Measurements from ENCODE around the gene PIWIL1. TPM values are rescaled to one million over a fixed set of nuclear protein-coding genes. Genes with fewer than 3 reads are reported as not detected.

PIWIL1 gene
- total RNA-seq, 1 experiment from 2014 or later, result not detected

DNA sequence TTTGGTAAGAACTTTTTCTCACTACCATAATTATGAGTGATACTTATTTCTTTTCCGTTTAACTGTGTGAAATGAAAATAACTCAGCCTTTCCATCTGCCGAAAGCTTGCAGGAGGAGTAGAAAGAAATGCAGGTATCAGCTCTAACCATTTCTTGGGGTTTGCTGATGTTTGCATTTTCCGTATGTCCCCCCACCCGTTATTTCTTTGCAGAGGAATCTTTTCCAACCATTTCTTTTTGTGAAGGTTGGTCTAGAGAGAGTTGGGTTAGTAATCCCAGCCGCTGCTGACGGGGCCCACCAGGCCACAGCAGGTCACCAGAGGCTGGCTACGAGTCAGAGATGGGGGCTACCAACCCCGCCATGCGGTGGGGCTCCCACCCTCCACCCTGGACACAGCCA, 7.0 kb upstream of the PIWIL1 start:
- Histone ChIP-seq H3F3A (ENCODE audit: insufficient read depth, low read depth) (no peaks in the 10 kb centered on the region), H4K20me1 (ENCODE audit: insufficient read depth) (no peaks in the 10 kb centered on the region), H3K4me2 (no peak overlapping the region), H3K79me2 (ENCODE audit: low read depth) (no peaks in the 10 kb centered on the region), H3K9me3 (ENCODE audit: insufficient read depth, low read depth) (no peaks in the 10 kb centered on the region), H3K4me1 (replicated peaks; ENCODE audit: insufficient read depth) (no peaks in the 10 kb centered on the region), H3K27me3 (ENCODE audit: insufficient read depth, low read depth) (peaks cover 54% of the 10 kb centered on the region), H2AFZ (no peak overlapping the region), H3K4me3 (no peak overlapping the region), H3K27ac (no peak overlapping the region), H3K36me3 (ENCODE audit: low read depth) (no peaks in the 10 kb centered on the region), H3K9me2 (ENCODE audit: insufficient read depth) (no peaks in the 10 kb centered on the region)
- intact Hi-C loops (cut with micrococcal nuclease; ENCODE audit: unreplicated experiment), result no loop called here
- BruUV-seq (replicated peaks), result no TSS peak
- ChIA-PET CTCF (no interaction called here), POLR2A (ENCODE audit: unreplicated experiment) (no interaction called here)
- no peak for TF ChIP-seq EZH2 (IDR thresholded peaks at IDR 0.05; ENCODE audit: low read depth)
- no peak for DNase-seq

DNA sequence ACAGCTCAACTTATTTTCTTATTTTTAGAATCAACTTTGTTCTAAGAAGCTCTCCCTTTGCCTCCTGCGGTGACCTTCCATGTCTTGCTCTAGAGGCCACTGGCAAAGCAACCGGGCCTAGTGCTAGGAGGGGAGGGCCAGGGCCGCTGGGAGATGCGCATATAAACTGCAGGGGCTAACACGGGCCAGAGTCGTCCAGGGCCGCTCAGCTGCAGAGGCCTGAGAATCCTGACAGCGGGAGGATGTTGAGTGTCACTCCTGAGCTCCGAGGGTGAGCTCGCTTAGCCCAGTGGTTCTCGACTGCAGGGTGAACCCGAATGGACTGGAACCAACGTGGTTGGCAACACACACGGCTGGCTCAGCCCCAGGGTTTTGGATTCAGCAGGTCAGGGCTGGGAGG, 6.5 kb upstream of the PIWIL1 start:
- Histone ChIP-seq H2AFZ (no peak overlapping the region), H3K79me2 (ENCODE audit: low read depth) (no peaks in the 10 kb centered on the region), H3K9me2 (ENCODE audit: insufficient read depth) (no peaks in the 10 kb centered on the region), H3K27me3 (ENCODE audit: insufficient read depth, low read depth) (peaks cover 54% of the 10 kb centered on the region), H3K4me1 (replicated peaks; ENCODE audit: insufficient read depth) (no peaks in the 10 kb centered on the region), H3K36me3 (ENCODE audit: low read depth) (no peaks in the 10 kb centered on the region), H3K27ac (no peak overlapping the region), H3K4me2 (no peak overlapping the region), H3K4me3 (no peak overlapping the region), H3F3A (ENCODE audit: insufficient read depth, low read depth) (no peaks in the 10 kb centered on the region), H4K20me1 (ENCODE audit: insufficient read depth) (no peaks in the 10 kb centered on the region), H3K9me3 (ENCODE audit: insufficient read depth, low read depth) (no peaks in the 10 kb centered on the region)
- TF ChIP-seq, protein P1, sequence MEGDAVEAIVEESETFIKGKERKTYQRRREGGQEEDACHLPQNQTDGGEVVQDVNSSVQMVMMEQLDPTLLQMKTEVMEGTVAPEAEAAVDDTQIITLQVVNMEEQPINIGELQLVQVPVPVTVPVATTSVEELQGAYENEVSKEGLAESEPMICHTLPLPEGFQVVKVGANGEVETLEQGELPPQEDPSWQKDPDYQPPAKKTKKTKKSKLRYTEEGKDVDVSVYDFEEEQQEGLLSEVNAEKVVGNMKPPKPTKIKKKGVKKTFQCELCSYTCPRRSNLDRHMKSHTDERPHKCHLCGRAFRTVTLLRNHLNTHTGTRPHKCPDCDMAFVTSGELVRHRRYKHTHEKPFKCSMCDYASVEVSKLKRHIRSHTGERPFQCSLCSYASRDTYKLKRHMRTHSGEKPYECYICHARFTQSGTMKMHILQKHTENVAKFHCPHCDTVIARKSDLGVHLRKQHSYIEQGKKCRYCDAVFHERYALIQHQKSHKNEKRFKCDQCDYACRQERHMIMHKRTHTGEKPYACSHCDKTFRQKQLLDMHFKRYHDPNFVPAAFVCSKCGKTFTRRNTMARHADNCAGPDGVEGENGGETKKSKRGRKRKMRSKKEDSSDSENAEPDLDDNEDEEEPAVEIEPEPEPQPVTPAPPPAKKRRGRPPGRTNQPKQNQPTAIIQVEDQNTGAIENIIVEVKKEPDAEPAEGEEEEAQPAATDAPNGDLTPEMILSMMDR (conservative IDR thresholded peaks at IDR 0.05), result no peak
- no peak for TF ChIP-seq EZH2 (IDR thresholded peaks at IDR 0.05; ENCODE audit: low read depth)
- DNase-seq, result no peak
- BruUV-seq (replicated peaks), result no TSS peak
- ChIA-PET CTCF (no interaction called here), POLR2A (ENCODE audit: unreplicated experiment) (no interaction called here)
- intact Hi-C loops (cut with micrococcal nuclease; ENCODE audit: unreplicated experiment), result no loop called here

GRCh38 chr12:130333341-130333740, 4.3 kb upstream of the PIWIL1 start:
- intact Hi-C loops (cut with micrococcal nuclease; ENCODE audit: unreplicated experiment), result no loop called here
- Histone ChIP-seq H3K4me3 (no peak overlapping the region), H3F3A (ENCODE audit: insufficient read depth, low read depth) (no peaks in the 10 kb centered on the region), H3K9me2 (ENCODE audit: insufficient read depth) (no peaks in the 10 kb centered on the region), H3K27ac (no peak overlapping the region), H3K79me2 (ENCODE audit: low read depth) (no peaks in the 10 kb centered on the region), H4K20me1 (ENCODE audit: insufficient read depth) (no peaks in the 10 kb centered on the region), H2AFZ (no peak overlapping the region), H3K4me2 (no peak overlapping the region), H3K4me1 (replicated peaks; ENCODE audit: insufficient read depth) (no peaks in the 10 kb centered on the region), H3K36me3 (ENCODE audit: low read depth) (no peaks in the 10 kb centered on the region), H3K9me3 (ENCODE audit: insufficient read depth, low read depth) (no peaks in the 10 kb centered on the region), H3K27me3 (ENCODE audit: insufficient read depth, low read depth) (peaks cover 44% of the 10 kb centered on the region)
- DNase-seq, result no peak
- BruUV-seq (replicated peaks), result no TSS peak
- TF ChIP-seq, protein P1 (conservative IDR thresholded peaks at IDR 0.05), result no peak
- no peak for TF ChIP-seq EZH2 (IDR thresholded peaks at IDR 0.05; ENCODE audit: low read depth)
- ChIA-PET POLR2A (ENCODE audit: unreplicated experiment) (no interaction called here), CTCF (no interaction called here)

- TF ChIP-seq, protein P1 (conservative IDR thresholded peaks at IDR 0.05), result no peak
- no peak for TF ChIP-seq EZH2 (IDR thresholded peaks at IDR 0.05; ENCODE audit: low read depth)
- peaks cover 34% of the 10 kb centered on the region for H3K27me3 ChIP-seq (ENCODE audit: insufficient read depth, low read depth)
- no peak overlapping the region for H3K4me3 ChIP-seq
- CTCF ChIA-PET, result no interaction called here
- no peaks in the 10 kb centered on the region for H4K20me1 ChIP-seq (ENCODE audit: insufficient read depth)
- H3F3A ChIP-seq (ENCODE audit: insufficient read depth, low read depth), result no peaks in the 10 kb centered on the region
- DNase-seq, result no peak
- H3K9me2 ChIP-seq (ENCODE audit: insufficient read depth), result no peaks in the 10 kb centered on the region
- no peak overlapping the region for H3K27ac ChIP-seq
- POLR2A ChIA-PET (ENCODE audit: unreplicated experiment), result no interaction called here
- H3K4me2 ChIP-seq, result no peak overlapping the region
- BruUV-seq (replicated peaks), result no TSS peak
- no peaks in the 10 kb centered on the region for H3K79me2 ChIP-seq (ENCODE audit: low read depth)
- H2AFZ ChIP-seq, result no peak overlapping the region
- H3K9me3 ChIP-seq (ENCODE audit: insufficient read depth, low read depth), result no peaks in the 10 kb centered on the region
- no peaks in the 10 kb centered on the region for H3K4me1 ChIP-seq (replicated peaks; ENCODE audit: insufficient read depth)
- no peaks in the 10 kb centered on the region for H3K36me3 ChIP-seq (ENCODE audit: low read depth)
- intact Hi-C loops (cut with micrococcal nuclease; ENCODE audit: unreplicated experiment), result no loop called here
These were observed 3.3 kb upstream of the PIWIL1 start for GRCh38 chr12:130334399-130334798.
